HG03196 (cell line): ENCODE results near the gene TMEM117.

Experiments used
- ATAC-seq: cut with Tn5 transposase; IDR thresholded peaks from one replicate; pipeline ENCODE4 v1.9.1; 2021; ENCODE audit not compliant: unreplicated experiment

TMEM117 gene

DNA sequence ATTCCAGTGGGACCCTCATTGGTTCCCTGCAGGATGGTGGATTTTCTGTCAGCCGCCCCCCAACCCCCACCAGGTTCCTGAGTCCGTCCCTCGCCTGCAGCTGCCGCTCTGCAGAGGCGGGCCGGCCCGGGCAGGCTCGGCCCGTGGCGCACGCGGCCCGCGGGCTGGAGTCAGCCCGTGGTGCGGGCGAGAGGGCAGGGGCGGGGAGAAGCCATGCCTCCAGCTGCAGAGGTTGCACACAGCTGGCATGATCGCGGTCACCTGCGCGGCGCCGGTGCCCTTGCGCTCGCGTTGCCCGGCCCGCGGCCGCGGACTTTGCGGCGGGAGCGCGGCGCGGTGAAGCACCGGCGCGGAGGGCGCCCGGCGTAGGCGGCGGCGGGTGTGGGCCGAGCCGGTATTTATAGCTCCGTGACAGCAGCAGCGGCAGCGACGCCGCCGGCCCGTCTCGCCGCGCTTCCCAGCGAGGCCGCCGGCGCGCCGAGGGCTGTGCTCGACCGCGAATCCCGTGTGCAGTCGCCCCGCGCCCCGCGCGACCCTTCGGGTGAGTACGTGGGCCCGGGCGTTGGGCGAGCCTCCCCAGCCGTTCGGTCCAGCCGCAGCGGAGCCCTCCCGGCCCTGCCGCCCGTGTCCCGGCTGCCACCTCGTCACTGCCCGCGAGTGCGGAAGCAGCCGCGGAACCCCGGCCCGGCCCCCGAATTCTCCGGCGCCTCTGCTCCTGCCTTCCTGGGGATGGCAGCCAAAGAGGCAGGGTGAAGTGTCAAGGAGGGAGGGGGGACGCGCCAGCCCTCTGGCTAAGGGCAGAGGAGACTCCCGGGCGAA lies at the start of gene TMEM117:
TSS of gene TMEM117 (plus strand) at position 426 of the 819 bp plus-strand sequence.
- ATAC-seq, result peak; percentile 73

DNA sequence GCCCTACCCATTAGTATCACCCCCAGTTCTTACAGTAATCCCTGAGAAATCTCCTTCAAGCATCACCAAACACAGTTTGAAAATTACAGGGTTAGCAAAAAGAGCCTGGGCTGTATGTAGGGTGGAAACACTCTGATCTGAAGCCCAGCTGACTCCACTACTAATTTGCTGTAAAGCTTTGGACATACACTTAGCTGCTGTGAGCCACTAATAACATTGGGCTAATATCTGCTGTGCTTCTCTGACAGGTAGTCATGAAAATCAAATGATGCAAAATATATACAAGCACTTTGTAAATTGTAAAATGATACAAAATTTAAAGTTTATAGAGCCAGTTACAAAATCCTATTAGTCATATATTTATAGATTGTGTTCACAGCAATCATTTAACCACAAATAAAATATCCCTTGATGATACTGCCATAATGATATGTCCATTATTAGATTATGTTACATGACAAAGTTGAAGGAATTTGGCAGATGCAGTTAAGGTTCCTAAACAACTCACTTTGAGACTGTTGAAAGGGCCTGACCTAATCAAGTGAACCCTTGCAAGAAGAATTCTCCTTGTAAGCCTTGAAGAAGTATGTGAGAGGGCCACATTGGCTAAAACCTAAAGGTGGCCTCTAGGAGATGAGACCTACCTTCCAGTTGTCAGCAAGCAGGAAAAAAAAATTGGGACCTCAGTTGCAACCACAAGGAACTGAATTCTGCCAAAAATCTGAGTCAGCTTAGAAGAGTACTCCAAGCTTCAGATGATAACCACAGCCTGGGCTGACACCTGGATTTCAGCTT lies 48.8 kb upstream of the TMEM117 start:
- ATAC-seq, result no peak

DNA sequence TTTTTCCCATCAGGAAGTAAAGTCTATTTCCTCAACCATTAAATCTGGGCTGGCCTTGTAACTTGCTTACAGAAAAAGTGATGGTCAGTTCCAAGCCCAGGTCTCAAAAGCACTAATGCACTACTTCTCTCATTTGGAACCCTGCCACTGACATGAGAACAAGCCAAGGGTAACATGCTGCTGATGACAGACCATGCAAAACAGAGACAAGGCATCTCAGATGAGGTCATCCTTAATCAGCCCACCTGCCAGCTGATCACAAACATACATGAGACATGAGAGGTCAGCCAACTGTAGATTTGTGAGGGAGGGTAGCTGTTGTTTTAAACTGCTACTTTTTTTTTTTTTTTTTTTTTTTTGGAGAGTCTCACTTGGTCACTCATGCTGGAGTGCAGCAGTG lies 45.9 kb upstream of the TMEM117 start:
- no peak for ATAC-seq

DNA sequence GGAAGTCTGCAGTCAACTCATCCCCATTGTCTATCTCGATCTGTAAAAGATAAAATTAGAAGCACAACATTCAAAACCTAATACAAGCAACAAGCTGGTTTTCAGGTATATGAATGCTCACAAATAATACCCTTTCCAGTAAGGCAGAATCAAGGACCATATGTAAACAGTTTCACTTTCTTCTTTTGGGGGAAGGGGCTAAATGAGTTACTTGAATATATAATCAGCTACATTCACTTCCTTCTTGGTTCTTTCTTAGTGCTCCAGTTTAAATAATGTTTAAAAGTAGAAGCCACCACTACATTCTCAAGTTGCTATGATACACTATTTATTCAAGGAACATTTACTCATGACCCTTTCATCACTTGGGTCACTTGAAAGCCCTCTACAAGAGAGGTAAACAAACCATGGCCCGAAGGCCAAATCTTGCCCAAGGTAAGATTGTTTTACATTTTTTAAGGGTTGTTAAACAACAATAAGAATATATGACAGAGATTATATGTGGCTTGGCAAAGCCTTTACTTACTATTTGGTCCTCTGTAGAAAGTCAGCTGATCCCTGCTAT lies 40.1 kb upstream of the TMEM117 start:
- ATAC-seq, result no peak

DNA sequence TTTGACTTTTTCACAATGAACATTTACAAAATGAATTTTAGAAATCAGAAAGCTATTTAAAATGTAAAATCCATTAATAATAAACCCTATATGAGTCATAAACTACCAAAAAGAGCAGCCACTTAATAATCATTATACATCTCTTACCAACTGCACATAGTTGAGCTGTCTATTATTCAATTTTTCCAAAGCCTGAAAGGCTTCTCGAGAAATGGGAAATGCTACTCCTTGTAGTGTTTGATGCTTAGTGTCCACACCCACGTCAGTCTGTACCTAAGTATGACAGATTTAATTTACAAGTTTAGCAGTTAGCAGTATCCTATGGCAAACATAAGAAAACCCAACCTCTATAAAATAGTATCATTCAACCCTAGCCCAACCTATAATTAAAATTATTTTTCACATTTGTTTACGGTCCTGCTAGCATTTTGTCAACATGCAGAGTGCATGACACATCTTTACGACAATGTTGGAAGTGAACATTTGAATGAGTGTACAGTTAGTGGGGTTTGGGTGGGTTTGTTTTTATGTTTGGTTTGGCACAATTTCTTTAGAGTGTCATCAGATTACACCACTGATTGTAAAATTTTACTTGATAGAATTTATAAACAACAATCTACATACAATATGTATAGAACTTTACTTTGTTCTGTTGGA lies 38.2 kb upstream of the TMEM117 start:
- no peak for ATAC-seq

DNA sequence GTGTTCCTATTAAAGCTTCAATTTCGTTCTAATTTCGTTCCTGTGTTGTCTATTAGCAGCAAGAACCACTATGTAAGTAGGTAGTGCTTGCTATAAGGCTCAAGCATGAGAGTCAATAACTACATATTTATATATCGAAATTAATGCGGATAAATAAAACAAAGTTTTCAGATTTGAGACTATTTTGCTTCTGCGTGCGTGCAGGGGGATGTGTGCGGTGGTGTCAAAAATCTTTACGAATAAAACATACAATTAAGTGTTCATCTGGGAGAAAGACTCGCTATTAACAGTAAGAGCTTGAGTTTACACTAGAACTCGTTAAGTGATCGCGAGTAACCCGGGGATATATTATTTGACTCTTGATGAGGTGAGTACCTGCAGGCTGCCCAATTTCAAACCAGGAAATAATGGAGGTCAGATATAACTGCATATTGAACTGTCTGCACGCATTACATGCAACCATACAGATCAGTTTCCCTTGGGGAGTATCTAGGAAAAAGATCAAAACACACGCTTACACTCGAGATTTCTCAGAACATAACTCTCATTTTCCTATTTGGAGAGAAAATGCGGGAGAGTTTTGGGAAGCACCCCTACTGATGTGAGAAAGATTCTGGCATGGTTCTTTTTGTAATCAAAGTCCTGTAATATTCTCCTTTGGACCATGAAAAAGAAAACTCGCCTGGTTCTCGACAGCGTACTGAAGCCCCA lies 30.6 kb upstream of the TMEM117 start:
- no peak for ATAC-seq

DNA sequence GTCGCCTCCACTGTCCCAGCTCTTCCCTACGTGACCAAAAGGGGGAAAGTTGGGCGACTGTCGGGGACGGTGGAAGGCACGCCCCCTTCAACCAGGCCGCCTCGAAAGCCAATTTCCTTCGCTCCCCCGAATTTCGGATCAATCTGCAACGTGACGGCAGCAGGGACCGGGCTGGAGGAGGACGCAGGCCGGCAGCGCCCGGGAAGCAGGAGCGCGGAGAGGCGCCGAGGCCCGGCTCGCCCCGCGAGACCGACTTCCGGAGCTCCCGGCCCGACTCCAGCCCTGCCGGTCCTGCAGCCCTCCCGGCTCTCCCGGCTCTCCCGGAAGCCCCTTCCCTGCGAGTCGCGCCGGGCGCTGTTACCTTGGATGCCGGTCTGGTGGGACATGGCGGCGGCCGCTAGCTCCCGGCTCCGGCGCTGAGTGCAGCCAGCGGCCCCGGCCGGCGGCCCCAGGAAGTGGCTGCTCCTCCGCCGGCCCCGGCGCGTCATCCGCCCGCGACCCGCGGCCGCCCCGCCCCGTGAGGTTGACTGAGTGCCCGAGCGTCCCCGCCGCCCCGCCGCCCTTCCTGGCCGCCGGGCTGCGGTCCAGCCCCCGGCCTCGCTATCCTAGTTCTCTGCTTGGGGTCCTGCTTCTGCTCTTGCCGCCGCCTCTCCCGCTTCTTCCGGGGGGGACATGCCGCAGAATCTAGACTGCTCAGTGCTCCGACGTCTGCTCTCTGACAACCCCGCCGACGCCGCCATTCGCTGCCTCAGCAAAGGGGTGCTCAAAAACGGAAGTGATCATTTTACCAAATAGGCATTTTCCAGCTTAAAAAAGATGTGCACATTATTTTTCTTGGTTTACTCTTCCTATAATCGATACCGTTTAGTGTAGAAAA lies 29.8 kb upstream of the TMEM117 start, which contains the start of gene TWF1:
TSS of gene TWF1 (minus strand) at position 458 of the 877 bp plus-strand sequence. CDS start at position 386, 72 bp downstream.
- ATAC-seq, result peak; percentile 97

DNA sequence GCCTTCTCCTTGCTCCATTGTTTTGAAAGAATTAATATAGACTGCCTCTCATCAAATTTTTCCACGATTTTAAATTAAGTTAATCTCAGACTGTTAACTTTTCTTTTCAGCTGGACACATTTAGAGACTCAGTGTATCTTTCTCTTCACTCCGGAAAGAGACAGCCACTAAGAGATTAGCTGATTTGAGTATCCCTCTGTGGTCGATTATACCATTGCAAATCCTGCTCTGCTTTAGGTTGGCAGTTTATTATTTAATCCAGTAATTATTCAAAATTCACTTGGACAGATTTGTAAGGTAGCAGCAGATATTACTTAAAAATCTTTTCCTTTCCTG lies 29.2 kb upstream of the TMEM117 start:
- no peak for ATAC-seq

DNA sequence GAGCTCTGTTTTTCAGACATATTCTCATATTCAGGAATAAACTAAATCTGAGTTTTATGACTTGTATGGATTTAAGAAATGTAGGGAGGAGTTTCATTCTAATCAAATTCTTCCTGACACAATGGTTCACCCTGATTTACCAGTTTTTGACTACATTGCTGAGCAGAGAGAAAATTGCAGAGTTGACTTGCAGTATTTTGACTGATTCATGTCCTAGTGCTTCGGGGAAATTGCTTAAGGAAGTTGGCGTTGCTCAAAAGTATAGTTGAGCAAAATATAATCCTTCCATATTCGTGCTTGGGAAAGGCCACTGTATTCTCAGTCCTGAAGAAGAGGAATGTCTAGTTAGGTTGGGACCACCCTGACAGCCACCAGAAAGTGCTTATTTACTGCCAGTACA lies 28.5 kb upstream of the TMEM117 start:
- ATAC-seq, result no peak

DNA sequence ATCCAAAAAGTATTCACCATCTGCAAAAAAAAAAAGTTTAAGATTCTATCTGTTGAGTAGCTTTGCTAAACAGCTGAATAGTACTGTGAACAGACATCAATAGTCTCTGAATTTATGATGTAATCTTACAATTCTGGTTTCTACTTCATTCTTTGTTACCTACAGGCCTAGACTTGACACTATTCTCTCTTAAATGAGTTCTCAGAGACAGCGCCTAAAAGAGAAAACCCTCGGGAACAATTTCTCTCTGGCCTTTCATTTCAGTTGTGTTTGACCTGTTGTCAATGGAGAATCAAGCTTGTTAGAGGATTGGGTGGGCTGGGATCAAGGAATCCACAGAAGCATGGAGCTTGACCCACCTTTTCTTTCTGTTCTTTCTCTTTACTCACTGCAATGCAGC lies 23.8 kb upstream of the TMEM117 start:
- no peak for ATAC-seq

DNA sequence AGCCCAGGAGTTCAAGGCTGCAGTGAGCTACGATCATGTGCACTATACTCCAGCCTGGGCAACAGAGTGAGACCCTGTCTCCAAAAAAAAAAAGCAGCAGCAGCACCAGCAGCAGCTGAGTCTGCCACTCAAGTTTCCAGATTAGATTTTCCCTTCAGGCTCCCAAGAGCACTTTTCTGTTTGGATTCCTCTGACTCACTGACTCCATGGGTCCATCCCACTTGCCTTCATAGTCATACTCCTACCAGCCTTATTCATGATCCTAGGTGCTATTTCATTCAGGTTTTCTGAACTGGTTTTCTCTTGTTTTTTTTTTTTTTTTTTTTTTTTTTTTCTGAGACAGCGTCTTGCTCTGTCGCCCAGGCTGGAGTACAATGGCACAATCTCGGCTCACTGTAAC lies 23.0 kb upstream of the TMEM117 start:
- ATAC-seq, result no peak

DNA sequence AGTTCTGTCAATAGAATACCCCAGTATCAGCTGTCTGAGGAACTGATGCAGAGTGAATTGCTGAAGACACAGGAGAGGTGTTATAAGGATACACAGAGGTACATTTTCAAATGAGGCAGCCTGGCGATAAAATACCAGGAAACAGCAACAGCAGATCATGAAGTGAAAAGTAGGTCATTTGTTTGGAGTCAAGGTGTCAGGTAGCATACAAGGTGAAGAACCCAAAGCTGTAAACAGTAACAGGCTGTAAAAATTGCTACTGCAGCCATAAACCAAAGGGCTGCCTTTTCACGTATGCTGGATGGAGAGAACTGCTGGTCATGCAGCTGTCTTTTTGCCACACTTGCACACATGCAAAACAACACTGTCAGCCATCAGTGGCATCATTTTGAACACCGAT lies 20.5 kb upstream of the TMEM117 start:
- ATAC-seq, result no peak

DNA sequence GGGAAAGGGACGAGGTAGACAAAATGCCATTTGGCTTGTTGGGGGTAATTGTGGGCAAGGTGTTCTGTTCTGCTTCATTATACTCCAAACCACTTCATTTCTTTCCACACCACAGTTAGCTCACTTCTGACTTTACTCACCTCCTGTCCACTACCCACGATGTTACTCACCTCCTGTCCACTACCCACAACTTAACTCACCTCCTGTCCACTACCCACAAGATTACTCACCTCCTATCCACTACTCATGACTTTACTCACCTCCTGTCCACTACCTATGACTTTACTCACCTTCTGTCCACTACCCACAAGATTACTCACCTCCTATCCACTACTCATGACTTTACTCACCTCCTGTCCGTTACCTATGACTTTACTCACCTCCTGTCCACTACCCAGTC lies 19.7 kb upstream of the TMEM117 start:
- no peak for ATAC-seq

DNA sequence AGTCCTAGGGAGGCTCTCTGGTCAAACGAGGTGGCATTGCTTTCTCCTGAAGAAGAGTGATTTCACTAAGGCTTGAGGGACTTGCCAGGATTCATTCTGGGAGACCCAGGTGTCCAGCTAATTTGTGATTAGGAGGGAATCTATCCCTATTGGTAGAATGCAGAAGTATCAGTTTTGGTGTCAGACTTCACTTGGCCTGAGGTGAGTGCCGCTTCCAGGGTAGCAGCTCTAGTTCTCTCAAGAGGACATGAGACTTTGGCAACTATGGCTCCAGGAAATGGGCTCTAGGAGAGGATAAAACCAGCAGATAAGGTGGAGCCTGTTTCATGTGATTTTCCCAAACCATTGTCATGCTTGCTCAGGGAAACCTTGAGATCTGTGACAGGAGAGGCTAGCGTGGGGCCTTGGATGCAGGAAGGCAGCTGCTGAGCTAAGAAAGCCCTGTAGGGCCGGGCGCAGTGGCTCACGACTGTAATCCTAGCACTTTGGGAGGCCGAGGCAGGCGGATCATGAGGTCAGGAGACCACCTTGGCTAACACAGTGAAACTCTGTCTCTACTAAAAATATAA lies 11.6 kb upstream of the TMEM117 start:
- no peak for ATAC-seq

DNA sequence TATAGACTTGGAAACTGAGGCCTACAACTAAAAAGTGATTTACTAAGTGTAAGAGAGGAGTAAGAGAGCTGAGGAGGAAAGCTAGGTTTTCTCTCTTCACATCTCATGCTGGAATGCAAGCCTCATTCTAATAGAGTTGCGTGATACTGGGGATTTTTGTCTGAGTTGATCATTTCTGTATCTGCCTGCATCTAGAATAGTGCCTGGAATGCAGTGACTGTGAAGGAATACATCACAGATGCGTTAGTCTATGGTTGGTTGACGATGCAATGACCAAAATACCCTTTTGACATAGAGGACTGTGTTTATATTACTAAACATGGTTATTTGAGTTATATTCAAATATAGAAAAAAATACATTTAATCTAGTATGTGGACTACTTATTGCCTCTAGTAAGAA lies 9.2 kb upstream of the TMEM117 start:
- ATAC-seq, result no peak

DNA sequence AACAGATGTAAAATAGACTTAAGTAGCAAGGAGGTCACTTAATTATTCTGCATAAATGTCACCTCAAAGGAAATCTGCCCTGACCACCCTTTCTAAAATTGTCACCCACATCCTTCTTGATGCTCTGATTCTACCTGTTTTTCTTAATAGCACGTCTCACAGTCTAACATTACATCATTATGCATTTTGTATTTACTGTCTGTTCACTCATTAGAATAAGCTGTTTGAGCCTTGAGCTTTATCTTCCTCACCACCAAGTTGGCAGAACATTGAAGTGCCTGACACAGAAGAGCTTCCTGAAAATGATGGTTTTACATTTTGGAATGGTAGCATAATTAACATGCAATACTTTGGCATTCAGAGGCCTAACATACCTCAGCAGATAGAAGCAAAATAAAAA lies 8.8 kb upstream of the TMEM117 start:
- ATAC-seq, result no peak

DNA sequence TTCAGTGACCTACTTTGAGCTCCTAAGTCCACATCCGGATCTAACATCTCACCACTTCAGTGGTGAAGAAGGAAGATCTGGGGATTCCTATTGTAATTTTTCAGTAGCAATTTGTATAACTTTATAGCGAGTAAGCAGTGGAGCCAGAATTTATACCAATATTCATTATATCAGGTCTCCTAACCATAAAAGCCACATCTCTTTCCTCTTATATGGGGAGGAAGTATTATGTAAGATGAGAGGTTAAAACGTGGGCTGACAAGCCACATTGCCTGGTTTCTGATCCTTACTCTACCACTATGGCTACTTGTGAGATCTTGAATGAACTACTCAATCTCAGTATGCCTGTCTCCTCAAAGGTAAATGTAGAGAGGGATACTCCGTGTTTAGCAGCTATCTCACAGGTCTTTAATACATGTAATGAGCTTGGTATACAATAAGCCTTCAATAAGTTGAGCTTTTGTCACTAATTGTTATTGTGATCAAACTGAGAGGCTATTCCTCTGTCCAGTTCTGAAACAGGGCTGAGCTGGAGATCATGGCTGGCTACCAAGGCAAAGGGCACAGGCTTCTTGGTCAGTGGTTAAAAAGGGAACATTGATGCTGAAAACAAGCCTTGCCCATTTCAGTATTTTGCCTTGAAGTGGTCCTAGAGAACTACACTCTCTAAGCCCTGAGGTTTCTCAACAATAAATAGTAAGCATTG lies 3.3 kb upstream of the TMEM117 start:
- no peak for ATAC-seq

DNA sequence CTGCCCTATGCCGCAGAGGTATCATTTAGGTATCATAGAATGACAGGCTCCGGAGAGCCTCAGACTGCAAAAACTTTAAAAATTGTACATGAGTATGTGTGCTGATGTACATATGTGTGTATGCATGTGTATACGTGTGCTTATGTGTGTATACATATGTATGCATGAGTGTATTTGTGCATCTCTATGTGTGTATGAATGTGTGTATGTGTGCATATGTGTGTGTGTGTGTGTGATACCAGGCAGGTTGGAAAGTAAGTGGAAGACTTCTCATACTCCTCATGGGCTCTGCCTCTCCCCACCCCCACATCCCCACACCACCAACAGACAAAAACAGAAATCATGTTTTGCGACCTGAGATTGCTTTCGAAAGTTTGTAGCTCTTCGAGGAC lies 621 bp upstream of the TMEM117 start:
- peak; percentile 0 for ATAC-seq

DNA sequence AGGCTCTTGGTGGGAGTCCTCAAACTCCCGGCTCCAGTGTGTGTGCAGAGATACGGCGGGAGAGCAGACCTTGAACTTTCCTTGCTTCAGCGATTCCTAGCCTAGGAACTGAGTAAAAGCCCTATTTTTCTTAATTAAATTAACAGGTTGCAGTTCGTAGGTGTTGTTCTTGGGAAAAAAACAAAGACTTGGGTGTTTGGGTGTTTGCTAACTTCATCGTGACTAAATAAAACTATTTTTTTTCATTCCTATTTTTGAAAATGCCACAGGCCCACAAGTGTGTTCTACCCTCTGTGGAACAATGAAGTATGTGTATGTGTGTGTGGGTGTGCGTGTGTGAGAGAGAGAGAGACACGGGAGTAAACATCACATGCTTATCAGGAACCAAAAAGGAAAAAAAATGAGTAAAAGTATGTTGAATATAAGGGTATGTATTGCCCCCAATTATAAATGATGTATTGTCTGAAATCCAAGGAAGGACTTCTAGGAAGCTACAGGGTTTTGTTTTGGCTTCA lies 651 bp downstream of the TMEM117 start:
- peak; percentile 21 for ATAC-seq
